ENCODE measurements around the gene INSYN2B. TPM values are rescaled to one million over a fixed set of nuclear protein-coding genes. Genes with fewer than 3 reads are reported as not detected.

The INSYN2B gene
- total and polyA plus RNA-seq, 2 experiments from 2014 or later = not detected

GRCh38 chr5:169867347-169867746 lies 112.9 kb downstream of the INSYN2B start:
- no peak overlapping the region for H3K4me2 ChIP-seq
- H3K36me3 ChIP-seq (ENCODE audit: insufficient read depth) = no peaks in the 10 kb centered on the region
- no peak overlapping the region for H2AFZ ChIP-seq
- Mint-ChIP-seq H3K4me3 (no peak overlapping the region), H3K27me3 (ENCODE audit: insufficient read depth, low read depth, poor library complexity) (no peaks in the 10 kb centered on the region), H3K36me3 (ENCODE audit: low read depth) (no peaks in the 10 kb centered on the region), H3K4me1 (peaks cover 7% of the 10 kb centered on the region), H3K27ac (no peak overlapping the region), H3K9me3 (no peaks in the 10 kb centered on the region)
- no peak overlapping the region for H3K27ac ChIP-seq (ENCODE audit: low read depth)
- no peaks in the 10 kb centered on the region for H3K4me1 ChIP-seq (ENCODE audit: insufficient read depth)
- H3K27me3 ChIP-seq (ENCODE audit: insufficient read depth) = no peaks in the 10 kb centered on the region
- no peaks in the 10 kb centered on the region for H3K79me2 ChIP-seq (replicated peaks; ENCODE audit: insufficient read depth)
- ATAC-seq = no peak
- no peaks in the 10 kb centered on the region for H3F3A ChIP-seq (replicated peaks; ENCODE audit: low read depth)
- H3K9me2 ChIP-seq (ENCODE audit: insufficient read depth) = no peaks in the 10 kb centered on the region
- DNase-seq (ENCODE audit: low spot score) = no peak
- H4K20me1 ChIP-seq (replicated peaks; ENCODE audit: insufficient read depth) = no peaks in the 10 kb centered on the region
- H3K4me3 ChIP-seq = no peak overlapping the region
- TF ChIP-seq NANOG (IDR thresholded peaks at IDR 0.05; ENCODE audit: borderline replicate concordance) (no peak), CTCF (conservative IDR thresholded peaks at IDR 0.05; ENCODE audit: low read depth in 2 of 2) (no peak)

- H3F3A ChIP-seq (replicated peaks; ENCODE audit: low read depth) = no peaks in the 10 kb centered on the region
- Mint-ChIP-seq H3K27me3 (ENCODE audit: insufficient read depth, low read depth, poor library complexity) (no peaks in the 10 kb centered on the region), H3K36me3 (ENCODE audit: low read depth) (no peaks in the 10 kb centered on the region), H3K27ac (no peak overlapping the region), H3K4me3 (no peak overlapping the region), H3K9me3 (no peaks in the 10 kb centered on the region), H3K4me1 (peaks cover 7% of the 10 kb centered on the region)
- H3K9me2 ChIP-seq (ENCODE audit: insufficient read depth) = no peaks in the 10 kb centered on the region
- H4K20me1 ChIP-seq (replicated peaks; ENCODE audit: insufficient read depth) = no peaks in the 10 kb centered on the region
- ATAC-seq = no peak
- no peak overlapping the region for H3K4me3 ChIP-seq
- no peak overlapping the region for H2AFZ ChIP-seq
- H3K79me2 ChIP-seq (replicated peaks; ENCODE audit: insufficient read depth) = no peaks in the 10 kb centered on the region
- no peaks in the 10 kb centered on the region for H3K36me3 ChIP-seq (ENCODE audit: insufficient read depth)
- H3K4me2 ChIP-seq = no peak overlapping the region
- no peaks in the 10 kb centered on the region for H3K4me1 ChIP-seq (ENCODE audit: insufficient read depth)
- H3K27me3 ChIP-seq (ENCODE audit: insufficient read depth) = no peaks in the 10 kb centered on the region
- no peak overlapping the region for H3K27ac ChIP-seq (ENCODE audit: low read depth)
- no peak for TF ChIP-seq ZNF331 (CRISPR knock-in tag; IDR thresholded peaks at IDR 0.05; ENCODE audit: low read depth)
- TF ChIP-seq ETS1 (IDR thresholded peaks at IDR 0.05) = no peak
- TF ChIP-seq ZNF114 (CRISPR knock-in tag; IDR thresholded peaks at IDR 0.05) = no peak
- TF ChIP-seq STAT1 (IDR thresholded peaks at IDR 0.05; ENCODE audit: unreplicated experiment) = no peak
- no peak for TF ChIP-seq CREB1 (CRISPR knock-in tag; IDR thresholded peaks at IDR 0.05; ENCODE audit: low read depth)
- TF ChIP-seq EZH2 (IDR thresholded peaks at IDR 0.05; ENCODE audit: low read depth, unreplicated experiment) = no peak
- DNase-seq (ENCODE audit: low spot score) = no peak
These were observed 115.8 kb downstream of the INSYN2B start for GRCh38 chr5:169864483-169864882.

GRCh38 chr5:169862391-169862811 lies 117.9 kb downstream of the INSYN2B start:
- no peaks in the 10 kb centered on the region for H4K20me1 ChIP-seq (replicated peaks; ENCODE audit: insufficient read depth)
- H3K9me2 ChIP-seq (ENCODE audit: insufficient read depth) = no peaks in the 10 kb centered on the region
- H3K4me1 ChIP-seq (ENCODE audit: insufficient read depth) = no peaks in the 10 kb centered on the region
- DNase-seq (ENCODE audit: low spot score) (no peak), ATAC-seq (no peak)
- Mint-ChIP-seq H3K27ac (no peak overlapping the region), H3K36me3 (ENCODE audit: low read depth) (no peaks in the 10 kb centered on the region), H3K4me3 (no peak overlapping the region), H3K9me3 (no peaks in the 10 kb centered on the region), H3K27me3 (ENCODE audit: insufficient read depth, low read depth, poor library complexity) (no peaks in the 10 kb centered on the region), H3K4me1 (no peaks in the 10 kb centered on the region; the same call in 1 of the 3 replicates)
- no peak overlapping the region for H3K4me2 ChIP-seq
- H3K4me3 ChIP-seq = no peak overlapping the region
- H3F3A ChIP-seq (replicated peaks; ENCODE audit: low read depth) = no peaks in the 10 kb centered on the region
- H2AFZ ChIP-seq = no peak overlapping the region
- no peaks in the 10 kb centered on the region for H3K36me3 ChIP-seq (ENCODE audit: insufficient read depth)
- no peaks in the 10 kb centered on the region for H3K79me2 ChIP-seq (replicated peaks; ENCODE audit: insufficient read depth)
- no peaks in the 10 kb centered on the region for H3K27me3 ChIP-seq (ENCODE audit: insufficient read depth)
- no peak overlapping the region for H3K27ac ChIP-seq (ENCODE audit: low read depth)
- TF ChIP-seq EZH2 (IDR thresholded peaks at IDR 0.05; ENCODE audit: low read depth, unreplicated experiment) = no peak
- no peak for TF ChIP-seq ZNF331 (CRISPR knock-in tag; IDR thresholded peaks at IDR 0.05; ENCODE audit: low read depth)
- no peak for TF ChIP-seq REST (IDR thresholded peaks at IDR 0.05; ENCODE audit: unreplicated experiment)
- no peak for TF ChIP-seq JUNB (IDR thresholded peaks at IDR 0.05; ENCODE audit: unreplicated experiment)
- no peak for TF ChIP-seq ZNF114 (CRISPR knock-in tag; IDR thresholded peaks at IDR 0.05)
- no peak for TF ChIP-seq NANOG (IDR thresholded peaks at IDR 0.05; ENCODE audit: borderline replicate concordance)
- TF ChIP-seq POLR2AphosphoS5 (IDR thresholded peaks at IDR 0.05; ENCODE audit: low read depth) = no peak
- no peak for TF ChIP-seq EZH2phosphoT487 (IDR thresholded peaks at IDR 0.05; ENCODE audit: unreplicated experiment)
- no peak for TF ChIP-seq STAT1 (IDR thresholded peaks at IDR 0.05; ENCODE audit: unreplicated experiment)
- TF ChIP-seq CREB1 (CRISPR knock-in tag; IDR thresholded peaks at IDR 0.05; ENCODE audit: low read depth) = no peak
- no peak for TF ChIP-seq ETS1 (IDR thresholded peaks at IDR 0.05)
